GM12891 (cell line): ENCODE results near the gene CNOT2.

ENCODE experiments used
- POLR2A ChIP-seq: IDR thresholded peaks from 2 replicates; pipeline ENCODE4 v1.6.1; 2011; ENCODE audit warnings: low read depth, low read length, control low read depth
- POLR2AphosphoS5 ChIP-seq: IDR thresholded peaks from 2 replicates; pipeline ENCODE4 v1.6.1; 2011; ENCODE audit warnings: low read depth, low read length, control low read depth
- SPI1 ChIP-seq: IDR thresholded peaks from 2 replicates; pipeline ENCODE4 v1.6.1; 2011; ENCODE audit warnings: low read depth, low read length, control low read depth
- TAF1 ChIP-seq: IDR thresholded peaks from 2 replicates; pipeline ENCODE4 v1.6.1; 2011; ENCODE audit warnings: low read depth, low read length, control low read depth

GRCh38 chr12:70359458-70360197 is 116.4 kb downstream of the CNOT2 start:
- TF ChIP-seq POLR2AphosphoS5 (no peak), POLR2A (no peak), TAF1 (no peak), SPI1 (no peak)
